Stimulated activated CD4-positive, alpha-beta T cell treated with anti-CD3 and anti-CD28 coated beads, Interleukin-1b, Interleukin-23, amount 100 ng/mL, for 4 hours (primary cell): ENCODE data around the gene GLIS1.

ENCODE experiments used
- DNase-seq, 2 donors: peaks; one replicate each; pipeline ENCODE4 v3.0.0-alpha.2; 2020; ENCODE audit warnings: low read depth in 2 of 2

The GLIS1 gene

GRCh38 chr1:53617851-53618499, 121.0 kb downstream of the GLIS1 start:
- no peak for DNase-seq

- no peak for DNase-seq
Observed at GRCh38 chr1:53617382-53617781, 121.6 kb downstream of the GLIS1 start.

DNA sequence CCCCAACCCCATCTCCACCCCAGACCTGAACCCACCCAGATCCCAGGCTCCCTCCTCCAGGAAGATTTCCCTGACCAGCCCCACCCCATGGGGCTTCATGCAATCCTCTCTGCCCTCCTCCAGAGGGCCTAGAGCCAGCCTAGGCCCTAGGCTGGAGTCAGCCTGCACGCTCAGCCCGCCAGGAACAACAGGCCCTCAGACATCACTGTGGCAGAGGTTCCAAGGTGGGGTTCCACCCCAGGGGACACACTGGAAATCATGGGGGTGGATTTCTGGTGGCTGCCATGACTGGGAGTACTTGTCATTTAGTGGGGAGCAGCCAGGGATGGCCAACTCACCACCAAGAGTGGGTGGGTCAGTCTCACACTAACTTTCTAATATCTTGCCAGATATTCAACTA, 122.0 kb downstream of the GLIS1 start:
- no peak for DNase-seq

- DNase-seq: no peak
Observed at GRCh38 chr1:53616511-53616910, 122.5 kb downstream of the GLIS1 start.

GRCh38 chr1:53615101-53615500, 123.9 kb downstream of the GLIS1 start:
- no peak for DNase-seq

DNA sequence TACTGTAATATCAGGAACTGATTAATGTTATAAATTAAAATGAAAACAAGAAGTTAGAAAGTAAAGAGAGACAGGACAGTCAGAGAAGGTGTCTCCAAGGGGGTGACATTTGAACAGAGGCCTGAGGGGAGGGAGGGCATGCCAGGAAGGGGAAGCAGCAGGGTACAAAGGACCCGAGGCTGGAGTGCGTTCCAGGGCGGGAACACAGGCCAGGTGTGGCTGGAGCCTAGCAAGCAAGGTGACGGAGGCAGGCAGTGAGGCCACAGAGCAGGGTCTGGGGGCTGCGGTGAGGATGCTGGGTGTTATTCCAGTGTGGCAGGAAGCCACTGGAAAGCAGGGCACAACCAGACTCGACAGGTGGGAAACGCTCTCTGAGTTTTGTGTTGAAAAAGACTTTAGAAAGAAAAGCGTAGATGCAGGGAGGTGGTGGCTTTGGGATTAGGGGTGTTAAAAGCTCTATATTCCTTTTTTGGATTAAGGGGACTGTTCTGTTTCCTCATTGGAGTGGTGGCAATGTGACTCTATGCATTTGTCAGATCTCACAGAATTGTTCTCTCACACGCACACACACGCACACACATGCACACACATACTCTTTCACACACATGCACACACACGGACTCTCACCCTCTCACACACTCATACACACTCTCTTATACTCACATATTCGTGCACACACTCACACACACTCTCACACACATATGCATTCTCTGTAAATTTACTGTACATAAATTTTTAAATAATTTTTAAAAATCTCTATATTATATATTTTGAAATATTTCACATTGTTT, 124.5 kb downstream of the GLIS1 start:
- DNase-seq: no peak

GRCh38 chr1:53608676-53609075, 130.3 kb downstream of the GLIS1 start:
- DNase-seq: no peak

DNA sequence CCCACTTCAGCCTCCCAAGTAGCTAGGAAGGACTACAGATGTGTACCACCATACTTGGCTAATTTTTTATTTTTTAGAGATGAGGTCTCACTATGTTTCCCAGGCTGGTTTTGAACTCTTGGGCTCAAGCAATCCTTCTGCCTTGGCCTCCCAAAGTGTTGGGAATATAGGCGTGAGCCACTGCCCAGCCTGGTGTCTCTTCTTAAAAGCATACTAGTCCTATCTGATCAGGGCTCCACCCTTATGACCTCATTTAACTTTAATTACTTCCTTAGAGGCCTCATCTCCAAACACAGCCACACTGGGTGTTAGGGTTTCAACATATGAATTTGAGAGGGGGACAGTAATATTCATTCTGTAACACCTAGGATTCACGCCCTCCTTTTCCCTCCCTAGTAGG, 130.9 kb downstream of the GLIS1 start:
- no peak for DNase-seq

DNA sequence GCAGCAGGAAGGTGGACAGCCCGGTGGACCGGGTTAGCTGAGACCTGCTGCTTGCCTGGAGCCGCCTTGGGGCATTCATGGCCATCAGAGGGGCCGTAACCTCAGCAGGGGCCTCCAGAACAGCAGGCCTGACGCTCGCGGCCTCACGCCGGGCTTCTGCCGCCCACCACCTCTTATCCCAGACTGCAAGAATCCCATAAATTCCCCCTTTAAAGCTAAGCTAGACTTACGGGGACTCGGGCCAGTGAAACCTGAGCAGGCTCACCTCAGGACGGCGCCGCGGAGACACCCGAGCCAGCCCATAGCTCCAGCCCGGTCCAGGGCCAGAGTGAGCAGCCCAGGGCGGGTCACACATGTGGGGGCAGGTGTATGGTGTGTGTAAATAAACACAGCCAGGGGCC, 132.3 kb downstream of the GLIS1 start:
- no peak for DNase-seq

DNA sequence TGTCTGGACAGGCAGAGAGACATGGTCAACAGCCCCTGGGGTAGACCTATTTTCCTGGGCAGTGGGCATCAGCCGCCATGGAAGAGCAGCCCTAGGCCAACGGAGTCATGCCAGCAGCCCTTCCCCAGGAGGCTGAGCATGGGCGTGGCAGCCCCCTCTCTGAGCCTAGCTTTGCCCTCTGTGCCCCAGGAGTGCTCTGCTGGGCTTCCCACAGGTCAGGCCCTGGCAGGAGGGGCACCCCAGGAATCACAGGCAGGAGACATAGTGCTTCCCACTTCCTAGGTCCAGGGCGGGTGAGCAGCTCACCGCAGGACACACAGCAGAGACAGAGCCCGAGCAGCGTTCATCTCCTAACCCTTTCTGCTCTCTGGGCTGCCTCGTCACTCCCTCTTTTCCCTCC, 132.8 kb downstream of the GLIS1 start:
- DNase-seq: no peak

GRCh38 chr1:53605181-53605580, 133.8 kb downstream of the GLIS1 start:
- no peak for DNase-seq

DNA sequence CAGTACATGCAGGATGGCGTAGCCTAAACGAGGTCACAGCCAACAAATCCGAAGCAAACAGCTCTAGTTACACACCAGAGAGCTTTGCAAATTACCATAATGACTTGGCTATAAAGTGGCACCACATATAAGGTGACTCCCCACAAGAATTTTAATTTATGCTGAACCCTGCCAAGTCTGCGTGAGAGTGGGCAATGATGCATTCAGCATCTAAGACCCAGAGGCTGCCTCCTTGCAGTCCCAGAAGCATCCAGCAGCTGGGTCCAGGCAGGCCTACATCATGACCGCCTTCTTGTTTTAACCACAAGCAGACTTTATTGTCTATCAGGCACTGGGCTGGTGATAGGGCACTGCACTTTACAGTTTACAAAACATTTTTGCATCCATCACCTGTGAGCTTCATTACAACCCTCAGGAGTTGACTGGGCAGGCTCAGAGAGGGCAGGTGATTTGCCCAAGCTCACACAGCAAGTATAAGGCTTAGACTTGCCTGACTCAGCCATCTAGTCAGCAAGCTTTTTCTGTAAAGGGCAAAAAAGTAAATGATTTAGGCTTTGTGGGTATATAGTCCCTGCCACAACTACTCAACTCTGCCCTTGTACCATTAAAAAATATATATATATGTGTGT, 134.6 kb downstream of the GLIS1 start:
- DNase-seq: no peak

GRCh38 chr1:53603431-53603830, 135.5 kb downstream of the GLIS1 start:
- DNase-seq: no peak

- DNase-seq: no peak
Observed at GRCh38 chr1:53601867-53602775, 136.8 kb downstream of the GLIS1 start.

- DNase-seq: no peak
Observed at GRCh38 chr1:53601031-53601745, 137.8 kb downstream of the GLIS1 start.

GRCh38 chr1:53600561-53600960, 138.4 kb downstream of the GLIS1 start:
- no peak for DNase-seq

- no peak for DNase-seq
Observed at GRCh38 chr1:53600001-53600400, 139.0 kb downstream of the GLIS1 start.

- DNase-seq: no peak
Observed at GRCh38 chr1:53599481-53599880, 139.5 kb downstream of the GLIS1 start.

GRCh38 chr1:53598966-53599365, 140.0 kb downstream of the GLIS1 start:
- DNase-seq: no peak

- DNase-seq: no peak
Observed at GRCh38 chr1:53595906-53596305, 143.1 kb downstream of the GLIS1 start.
